HG02623 (cell line): ENCODE data around the gene CAPN14.

ENCODE experiments used
- ATAC-seq: cut with Tn5 transposase; IDR thresholded peaks from one replicate; pipeline ENCODE4 v1.9.1; 2021; ENCODE audit warnings: moderate library complexity; ENCODE audit not compliant: unreplicated experiment

The CAPN14 gene

DNA sequence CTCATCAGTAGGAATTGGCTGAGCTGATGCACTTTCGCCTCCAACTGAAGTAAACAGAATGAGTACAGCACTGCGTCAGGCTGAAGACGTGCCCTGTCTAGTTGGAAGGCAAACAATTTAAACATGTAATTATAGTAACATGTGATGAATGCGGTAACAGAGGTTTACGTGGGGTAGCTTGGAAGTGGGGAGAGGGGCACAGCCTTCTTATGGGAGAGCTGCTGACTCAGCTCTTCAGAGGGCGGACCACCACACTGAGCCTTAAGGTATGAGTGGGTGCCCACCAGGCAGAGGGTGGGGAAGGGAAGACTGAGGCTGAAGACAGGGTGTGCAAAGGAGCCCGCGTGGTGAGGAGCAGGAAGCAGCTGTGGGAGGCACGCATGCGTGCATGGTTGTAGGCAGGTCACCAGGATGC is 10.4 kb upstream of the CAPN14 start:
- no peak for ATAC-seq

DNA sequence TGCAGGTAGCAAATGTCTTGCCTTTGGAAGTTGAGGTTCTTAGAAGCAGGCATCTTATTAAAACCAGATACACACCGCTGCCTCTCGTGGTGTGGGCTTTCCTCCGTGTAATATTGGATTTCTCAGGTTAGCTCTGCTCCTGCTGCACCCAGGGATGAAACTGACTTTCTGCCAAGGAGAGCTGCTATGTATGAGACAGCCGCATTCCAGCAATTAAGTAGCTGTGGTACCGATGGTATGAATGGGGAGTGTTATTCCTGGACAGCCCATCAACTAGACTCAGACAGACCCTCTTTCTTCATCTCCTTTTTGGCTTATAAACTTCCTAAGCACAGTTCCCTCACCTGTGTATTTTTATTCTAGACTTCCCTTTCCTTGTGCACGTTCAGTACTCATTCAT is 9.8 kb upstream of the CAPN14 start:
- ATAC-seq, result no peak

DNA sequence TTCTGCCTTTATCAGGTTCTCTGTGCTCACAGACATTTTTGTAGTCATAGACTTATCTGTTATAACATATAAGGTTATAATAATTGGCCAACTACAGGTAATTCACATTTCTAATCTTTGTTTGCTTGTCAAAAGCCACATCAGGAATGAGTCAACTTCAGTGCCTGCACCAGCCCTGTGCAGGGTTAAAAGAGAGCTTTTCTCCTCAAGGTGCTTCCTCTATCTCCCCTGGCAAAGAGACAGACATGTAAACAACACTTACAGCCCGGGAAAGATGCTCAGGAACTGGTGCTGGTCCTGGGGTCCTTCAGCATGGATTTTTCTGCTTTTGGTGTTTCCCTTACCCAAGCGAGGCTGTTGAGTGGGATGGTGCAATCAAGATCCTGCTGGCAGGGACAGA is 9.0 kb upstream of the CAPN14 start:
- no peak for ATAC-seq

DNA sequence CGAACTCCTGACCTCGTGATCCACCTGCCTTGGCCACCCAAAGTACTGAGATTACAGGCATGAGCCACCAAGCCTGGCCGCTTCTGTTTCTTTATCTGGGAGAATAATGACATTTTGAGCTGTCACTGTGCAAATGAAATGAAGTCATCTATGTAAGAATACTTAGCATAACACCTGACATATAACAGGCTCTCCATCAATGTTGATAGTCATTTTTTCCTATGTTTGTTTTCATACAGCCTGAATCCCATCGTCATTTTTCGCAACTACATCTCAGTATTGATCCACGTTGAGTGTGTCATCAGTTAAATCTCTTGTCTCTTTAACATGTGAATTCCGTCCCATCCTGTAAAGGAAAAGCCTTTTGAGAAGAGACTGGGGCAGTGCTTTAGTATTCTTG is 6.4 kb upstream of the CAPN14 start:
- no peak for ATAC-seq

DNA sequence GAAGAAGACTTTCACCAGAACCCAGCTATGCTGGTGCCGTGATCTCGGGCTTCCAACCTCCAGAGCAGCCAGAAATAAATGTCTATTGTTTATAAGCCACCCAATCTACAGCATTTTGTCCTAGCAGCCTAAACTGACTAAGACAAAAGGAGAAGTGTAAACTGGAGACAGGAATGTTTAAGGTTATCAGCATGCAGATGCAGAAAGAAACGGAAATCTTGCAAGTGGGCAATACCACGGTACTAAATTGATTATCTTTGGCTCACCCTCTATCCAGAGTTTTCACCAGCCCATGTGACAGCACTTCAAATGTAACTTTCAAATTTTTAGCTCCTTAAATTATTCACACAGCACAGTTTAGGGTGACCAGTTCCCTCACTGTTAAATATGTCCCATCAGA is 5.7 kb upstream of the CAPN14 start:
- no peak for ATAC-seq

DNA sequence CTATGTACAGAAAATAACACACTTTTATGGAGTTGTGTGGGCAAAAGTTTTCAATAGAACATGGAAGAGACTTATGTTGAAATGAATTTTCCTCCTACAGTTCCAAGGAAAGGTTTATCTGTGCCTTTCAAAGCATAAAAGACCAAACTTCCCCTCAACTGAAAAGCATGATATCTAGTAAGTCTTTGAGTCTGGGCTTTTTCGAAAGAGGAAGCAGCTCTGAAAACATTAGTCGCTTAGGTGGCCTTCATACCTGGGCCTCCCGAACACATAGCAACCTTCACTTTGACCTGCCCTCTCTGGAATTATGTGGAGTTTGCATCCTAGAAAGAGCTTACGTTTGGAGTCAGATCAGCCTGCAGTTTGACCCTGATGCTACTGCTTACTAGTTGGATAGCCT is 4.8 kb upstream of the CAPN14 start:
- no peak for ATAC-seq

DNA sequence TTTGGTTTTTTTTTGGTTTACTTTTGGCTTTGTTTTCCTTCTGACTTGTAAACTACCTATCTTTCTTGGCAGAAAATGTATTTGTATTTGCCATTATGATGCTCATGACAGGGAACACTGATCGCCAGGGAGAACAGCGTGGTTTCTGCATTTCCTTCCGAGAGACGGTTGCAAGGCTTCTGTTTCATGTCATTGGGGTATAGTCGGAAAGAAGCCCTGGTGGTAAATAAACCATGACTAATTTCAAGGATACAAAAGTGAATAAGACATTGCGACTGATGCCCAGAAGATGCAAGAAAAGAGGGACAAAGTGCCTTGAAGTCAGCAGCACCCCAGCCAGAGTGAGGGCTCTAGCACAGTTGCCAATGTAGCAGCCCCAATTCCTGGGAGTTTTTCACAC is 4.2 kb upstream of the CAPN14 start:
- no peak for ATAC-seq

DNA sequence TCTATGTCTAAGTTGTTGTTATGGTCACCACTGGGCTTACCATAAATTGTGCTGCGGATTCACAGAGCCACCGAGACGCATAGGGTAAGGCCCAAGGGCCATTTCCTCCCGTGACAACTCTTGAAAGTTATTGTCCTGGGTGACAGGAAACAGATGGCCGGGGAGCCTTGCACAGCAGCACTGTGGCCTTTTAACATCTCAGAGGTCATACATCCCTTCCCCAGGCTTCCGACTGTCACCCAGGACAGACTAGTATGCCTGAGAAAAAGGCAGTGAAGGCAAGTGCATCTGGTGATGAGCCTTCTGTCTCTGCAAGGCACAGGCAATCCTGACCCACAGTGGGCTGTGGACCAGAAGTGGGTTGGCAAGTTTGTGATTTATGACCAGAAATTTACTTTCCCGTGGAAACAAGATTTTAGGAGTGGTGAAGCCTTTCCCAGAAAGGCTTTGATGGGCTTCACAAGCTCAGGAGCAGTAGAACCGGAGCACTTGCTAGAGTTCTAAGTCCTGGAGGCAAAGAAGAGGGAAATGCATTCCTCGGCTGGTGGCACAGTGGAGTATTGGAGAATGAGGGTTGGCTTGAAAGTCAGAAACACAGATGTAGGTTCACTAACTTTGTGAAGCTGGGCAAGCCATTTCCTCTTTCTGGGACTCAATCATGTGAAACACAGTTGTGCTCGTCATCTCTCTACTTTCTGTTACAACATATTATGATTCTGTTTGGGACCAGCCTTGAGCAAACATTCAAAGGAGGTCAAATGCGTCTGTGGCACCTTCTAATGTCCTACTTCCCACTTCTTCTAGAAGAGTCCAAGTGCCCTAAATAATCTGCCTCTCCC is 2.0 kb upstream of the CAPN14 start:
- peak; percentile 76 for ATAC-seq

DNA sequence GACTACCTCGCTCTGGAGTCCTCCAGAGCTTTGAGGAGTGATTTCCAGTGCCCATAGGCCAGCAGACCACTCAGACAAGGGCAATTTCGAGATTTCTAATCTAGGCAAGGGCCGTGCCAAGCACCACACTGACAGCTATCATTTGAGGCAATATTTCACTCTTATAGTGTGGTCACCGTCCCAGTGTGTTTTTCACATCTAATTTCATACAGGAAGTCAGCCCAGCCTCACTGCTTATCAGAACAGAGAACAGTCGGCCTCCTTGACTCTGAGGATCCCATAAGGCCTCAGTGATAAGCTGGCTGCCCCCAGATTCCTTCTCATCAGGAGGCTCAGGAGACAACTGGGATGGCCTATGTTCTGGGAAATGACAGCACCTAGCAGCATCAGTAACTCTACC is 581 bp downstream of the CAPN14 start:
- peak; percentile 40 for ATAC-seq

DNA sequence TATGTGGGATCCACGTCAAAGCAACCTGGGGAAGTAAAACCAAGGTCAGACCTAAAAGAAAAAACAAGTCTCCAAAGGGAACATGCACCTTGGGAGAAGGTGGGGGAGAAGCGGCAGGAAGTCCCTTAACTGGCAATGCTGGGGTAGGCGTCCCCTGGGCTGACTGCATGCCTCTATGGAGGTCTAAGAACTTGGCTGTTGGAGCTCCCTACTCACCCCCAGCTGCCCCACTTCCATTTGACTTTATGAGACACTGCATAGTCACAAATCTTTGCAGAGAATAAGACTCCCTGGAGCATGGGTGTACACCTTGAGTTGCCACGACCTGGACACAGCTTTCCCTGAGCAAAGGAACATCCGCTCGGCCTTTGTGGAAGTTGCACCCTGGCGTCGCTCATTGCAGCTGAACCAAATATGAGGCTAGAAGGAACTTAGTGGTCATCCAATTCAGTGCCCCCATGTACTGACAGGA is 2.8 kb downstream of the CAPN14 start:
- no peak for ATAC-seq

DNA sequence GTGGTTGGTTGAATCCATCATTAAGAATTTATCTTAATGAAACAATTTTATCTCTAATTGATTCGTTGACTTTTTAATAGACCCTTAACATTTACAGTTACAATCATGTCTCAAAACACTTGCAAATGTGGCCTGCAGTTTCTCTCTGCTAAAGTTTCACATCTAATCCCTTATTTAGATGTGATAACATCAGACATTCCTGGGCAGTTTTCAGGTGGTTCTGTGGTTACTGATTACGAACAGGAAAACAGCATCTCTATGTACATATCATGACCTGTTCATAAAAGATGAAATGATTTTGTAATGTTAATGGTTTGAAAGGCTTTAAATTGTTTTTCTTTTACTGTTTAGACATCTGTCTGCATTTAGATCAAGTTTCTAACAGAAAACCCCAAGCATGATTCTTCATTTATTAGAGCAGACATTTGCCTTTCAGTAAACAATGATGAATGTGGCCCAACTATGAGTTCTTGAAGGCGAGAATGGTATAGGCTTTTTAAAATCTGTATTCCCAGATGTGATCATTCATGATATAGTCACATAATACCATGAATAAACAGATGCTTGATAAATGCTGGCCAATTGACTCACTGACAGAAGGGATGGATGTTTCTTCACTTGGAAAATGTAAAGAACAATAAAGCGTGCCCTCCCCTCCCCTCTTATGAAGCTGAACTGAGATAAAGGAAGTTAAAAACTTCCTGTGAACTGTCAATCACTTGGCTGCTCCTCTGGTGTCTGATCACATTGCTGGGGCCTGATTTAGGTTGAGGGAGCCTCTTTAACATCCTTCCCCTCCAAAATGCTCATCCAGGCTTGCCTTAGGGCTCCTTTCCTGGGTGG is 3.5 kb downstream of the CAPN14 start:
- no peak for ATAC-seq

DNA sequence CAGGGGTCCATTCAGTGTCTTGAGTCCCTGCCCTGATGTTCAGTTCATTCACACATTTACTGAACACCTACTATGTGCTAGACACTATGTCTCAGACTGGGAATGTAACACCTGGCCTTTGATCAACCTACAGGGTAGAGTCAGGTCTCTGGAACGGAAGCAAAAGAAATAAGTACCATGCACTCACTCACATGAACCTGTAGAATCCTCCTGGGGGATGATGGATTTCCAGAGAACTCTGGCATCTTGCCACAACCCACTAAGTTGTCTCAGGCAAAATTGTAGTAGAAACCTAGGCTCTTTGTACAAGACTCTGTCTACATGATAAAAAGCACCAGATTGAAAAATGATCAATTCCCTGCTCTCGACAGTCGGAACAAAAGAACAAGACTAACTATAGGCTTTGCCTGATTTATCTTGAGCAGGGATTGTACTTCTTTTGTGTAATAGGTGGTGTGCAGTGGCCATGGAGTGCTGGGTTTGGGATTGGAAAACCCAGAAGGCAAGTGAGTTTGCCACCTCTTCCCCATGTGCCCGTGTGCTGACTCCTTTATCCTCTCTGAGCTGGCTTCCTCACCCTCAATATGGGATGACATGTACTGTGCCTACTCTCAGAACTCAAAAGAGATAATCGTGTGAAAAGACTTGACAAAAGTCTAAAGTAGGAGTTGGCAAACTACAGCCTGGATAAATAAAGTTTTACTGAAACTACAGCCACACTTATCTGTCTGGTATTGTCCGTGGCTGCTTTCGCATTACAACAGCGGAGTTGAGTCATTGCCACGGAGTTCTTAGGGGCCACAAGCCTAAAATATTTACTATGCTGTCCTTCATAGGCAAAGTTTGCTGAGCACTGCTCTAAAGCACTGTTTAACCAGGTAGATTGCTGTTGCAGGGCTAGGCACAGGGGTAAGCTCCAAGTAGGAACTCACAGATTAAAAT is 4.4 kb downstream of the CAPN14 start:
- ATAC-seq, result no peak

DNA sequence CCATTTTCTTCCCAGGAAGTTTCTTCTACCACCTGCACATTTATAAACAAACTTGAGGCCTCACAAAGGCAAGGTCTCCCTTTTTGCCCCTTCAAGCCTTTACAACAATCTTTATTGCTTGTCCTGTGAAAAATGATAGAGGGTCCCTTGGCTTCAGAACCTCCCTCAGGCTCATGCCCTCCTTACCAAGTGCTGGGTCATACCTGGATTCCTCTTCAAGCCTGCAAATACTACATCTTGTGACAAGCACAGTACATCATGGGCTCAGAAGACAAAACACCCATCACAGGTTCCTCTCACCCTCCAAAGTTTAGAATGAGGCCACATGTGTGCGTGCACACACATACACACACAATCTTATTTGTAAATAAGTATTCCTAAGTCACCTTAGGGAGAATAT is 9.1 kb downstream of the CAPN14 start:
- no peak for ATAC-seq

DNA sequence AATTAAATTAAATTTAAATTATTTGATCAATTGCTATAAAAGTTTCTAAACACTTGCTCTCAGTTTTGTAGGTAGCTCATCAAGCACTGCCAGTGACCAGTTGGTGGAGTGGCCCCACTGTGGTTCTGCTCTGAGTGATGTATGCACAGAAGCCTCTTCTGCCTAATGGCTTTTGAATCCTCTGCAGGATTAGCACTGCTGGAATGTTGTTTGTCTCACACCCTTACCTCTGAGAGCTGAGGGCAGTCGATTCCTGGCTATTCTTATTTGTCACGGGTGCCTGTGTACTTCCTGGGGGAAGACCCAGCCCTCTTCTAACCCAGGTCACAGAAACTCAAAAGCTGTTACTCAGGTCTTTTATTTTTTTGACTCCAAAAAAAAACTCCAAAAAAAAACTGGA is 9.5 kb downstream of the CAPN14 start:
- ATAC-seq, result no peak

DNA sequence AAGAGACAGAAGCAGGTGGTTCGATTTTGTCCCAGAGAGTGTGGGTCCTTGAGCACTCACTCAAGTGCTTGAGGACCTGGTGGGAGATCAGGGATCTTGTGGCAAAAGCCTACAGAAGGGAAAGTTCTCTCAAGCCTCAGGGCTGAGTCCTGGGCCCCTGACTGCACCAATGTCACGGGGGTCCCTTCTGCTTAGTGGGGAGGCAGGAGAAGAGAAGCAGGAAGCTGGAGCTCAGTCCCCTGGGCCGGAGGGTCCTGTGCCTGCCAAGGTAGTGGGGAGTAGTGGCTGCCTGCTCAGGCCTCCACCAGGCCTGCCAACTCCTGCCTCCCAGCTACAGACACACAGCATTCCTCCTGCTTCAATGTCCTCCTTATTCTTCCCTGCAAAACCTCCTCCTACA is 11.7 kb downstream of the CAPN14 start:
- ATAC-seq, result no peak

DNA sequence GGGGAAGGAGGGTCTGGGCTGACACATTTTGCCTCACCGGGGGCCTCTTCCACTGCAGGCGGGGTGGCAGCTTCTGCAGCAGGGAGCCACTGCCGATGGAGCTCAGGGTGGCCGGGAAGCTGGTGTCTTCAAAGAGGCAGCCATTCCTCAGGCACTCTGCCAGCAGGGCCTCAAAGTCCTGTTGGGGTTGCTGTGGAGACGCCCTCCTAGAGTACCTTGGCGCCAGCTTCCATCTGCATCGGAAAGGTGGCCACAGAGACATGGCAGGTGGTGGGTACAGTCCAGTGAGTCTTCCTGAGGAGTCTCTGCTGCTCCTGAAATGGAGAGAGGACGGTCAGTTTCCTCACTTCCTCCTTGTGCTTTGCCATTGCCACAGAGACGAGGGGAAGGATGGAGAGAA is 12.1 kb downstream of the CAPN14 start:
- ATAC-seq, result no peak

DNA sequence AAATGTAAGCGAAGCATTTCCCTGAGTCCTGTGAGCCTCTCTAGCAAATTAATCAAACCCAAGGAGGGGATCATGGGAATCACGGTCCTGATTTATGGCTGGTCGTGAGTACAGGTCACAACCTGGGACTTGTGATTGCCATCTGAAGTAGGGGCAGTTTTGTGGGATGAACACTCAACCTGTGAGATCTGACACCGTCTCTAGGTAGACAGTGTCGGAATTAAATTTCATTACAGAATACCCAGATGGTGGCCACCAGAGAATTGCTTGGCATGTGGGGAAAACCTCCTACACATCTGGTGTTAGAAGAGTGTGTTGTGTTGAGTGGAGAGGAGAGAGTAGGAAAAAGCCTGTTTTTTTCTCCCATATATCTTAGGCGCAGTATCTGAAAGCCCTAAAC is 12.5 kb downstream of the CAPN14 start:
- ATAC-seq, result no peak

DNA sequence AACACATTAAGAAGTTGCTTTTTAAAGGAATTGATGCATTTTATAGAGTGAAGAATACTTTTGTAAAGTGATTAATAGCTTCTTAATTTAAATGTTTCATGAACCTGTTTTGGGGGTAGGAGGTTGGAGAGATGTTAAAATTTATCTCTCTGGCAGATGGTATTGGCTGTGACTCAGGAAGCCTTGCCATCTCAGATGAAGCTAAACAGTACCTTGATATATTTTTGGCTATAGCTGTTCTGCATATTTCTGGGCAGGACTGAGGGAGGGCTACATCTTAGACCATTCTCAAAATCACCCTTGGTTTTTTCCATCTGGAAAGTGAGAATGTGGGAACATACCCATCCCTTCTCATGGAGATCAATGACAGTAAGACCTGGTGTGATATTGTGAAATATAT is 13.4 kb downstream of the CAPN14 start:
- ATAC-seq, result no peak

DNA sequence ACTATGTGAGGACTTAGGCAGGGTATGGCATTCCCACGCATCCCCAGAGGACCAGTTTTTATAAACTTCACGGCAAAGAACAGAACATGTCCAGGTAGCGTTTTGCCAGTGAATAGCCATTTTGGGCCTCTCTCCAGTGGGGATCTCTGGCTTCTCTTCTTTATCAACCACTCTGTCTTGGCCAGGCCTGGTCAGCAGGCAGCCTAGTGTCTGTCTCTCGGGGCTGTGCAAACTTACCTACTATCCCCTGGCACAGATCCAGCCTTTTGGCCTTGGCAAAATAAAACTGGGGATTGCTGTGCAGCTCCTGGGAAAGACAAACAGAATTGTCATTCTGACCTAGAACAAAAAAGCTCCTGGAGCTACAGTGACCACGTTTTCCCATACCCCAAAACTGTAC is 14.5 kb downstream of the CAPN14 start:
- ATAC-seq, result no peak

DNA sequence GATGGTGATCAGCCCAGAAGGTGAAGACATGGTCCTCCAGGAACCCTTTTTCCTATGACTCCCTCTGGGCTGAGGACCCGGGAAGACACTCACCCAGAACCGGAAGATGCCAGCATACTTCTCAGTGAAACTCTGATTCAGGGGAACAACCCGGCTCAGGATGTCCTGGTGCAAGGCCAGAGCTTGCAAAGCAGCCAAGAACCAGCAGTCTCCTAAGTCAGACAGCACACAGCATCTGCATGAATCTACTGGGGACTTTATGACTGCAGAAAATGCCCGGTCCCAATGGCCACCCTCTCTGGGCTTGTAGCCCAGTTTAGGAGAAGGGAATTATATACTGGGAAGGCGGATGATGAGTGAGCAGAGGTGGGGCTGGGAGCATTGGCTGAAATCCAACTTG is 15.3 kb downstream of the CAPN14 start:
- no peak for ATAC-seq

DNA sequence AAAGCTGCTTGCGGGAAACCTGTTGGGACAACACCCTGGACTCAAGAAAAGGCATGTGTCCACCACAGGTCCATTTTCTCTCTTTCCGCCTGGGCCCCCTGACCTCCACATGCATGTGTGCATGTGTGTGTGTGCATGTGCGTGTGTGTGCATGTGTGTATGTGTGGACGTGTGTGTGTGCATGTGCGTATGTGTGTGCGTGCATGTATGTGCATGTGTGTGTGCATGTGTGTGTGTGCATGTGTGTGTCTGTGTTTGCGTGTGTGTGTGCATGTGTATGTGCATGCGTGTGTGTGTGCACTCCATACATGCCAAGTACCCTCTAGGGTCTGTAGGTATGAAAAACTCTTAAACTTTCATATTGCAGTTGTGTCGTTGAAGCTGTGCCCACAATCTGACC is 16.3 kb downstream of the CAPN14 start:
- ATAC-seq, result no peak
